H1 (cell line): ENCODE measurements around the gene EME2. TPM values are rescaled to one million over a fixed set of nuclear protein-coding genes. Genes with fewer than 3 reads are reported as not detected.
A peak's percentile ranks its signal among the peaks of the same experiment; 100 is the strongest.

Source experiments
- CTCF ChIA-PET: fragments of 300-600 bp; sonication (Branson Sonifier 250); formaldehyde crosslinking; loops from one replicate; lab custom pipeline; 2021; ENCODE audit not compliant: partially characterized antibody; lab: Charles Lee
- POLR2A ChIA-PET: fragments of 300-600 bp; sonication (Branson Sonifier 250); formaldehyde crosslinking; loops from one replicate; lab custom pipeline; 2021; ENCODE audit warnings: inconsistent platforms; ENCODE audit not compliant: partially characterized antibody; lab: Charles Lee
- DNase-seq, 2 experiments: peaks; one replicate each; pipeline versions ENCODE4 v3.0.0 to v3.0.0-alpha.2; 2010 to 2022; ENCODE audit warnings: low spot score in 2 of 2, low read depth in 1 of 2, mixed read lengths in 1 of 2
- FAIRE-seq: peaks from 2 replicates; lab custom pipeline; 2011; peaks lifted over from hg19 to GRCh38; lab: Jason Lieb, UNC
- H2AFZ ChIP-seq: 2 replicates; pipeline ENCODE4 v1.8.1; 2012; ENCODE audit warnings: low read length, inconsistent platforms
- H2AK5ac ChIP-seq: 2 replicates; pipeline ENCODE4 v1.6.1; 2013; ENCODE audit warnings: low read depth, low read length
- H2BK120ac ChIP-seq: replicated peaks from 2 replicates; pipeline ENCODE3; 2013; ENCODE audit warnings: low read depth, low read length, inconsistent platforms
- H2BK12ac ChIP-seq: 2 replicates; pipeline ENCODE4 v1.6.1; 2013; ENCODE audit warnings: low read depth, low read length
- H2BK15ac ChIP-seq: 2 replicates; pipeline ENCODE4 v1.6.1; 2013; ENCODE audit warnings: low read length
- H2BK20ac ChIP-seq: 2 replicates; pipeline ENCODE4 v1.6.1; 2013; ENCODE audit warnings: low read length
- H2BK5ac ChIP-seq: 2 replicates; pipeline ENCODE4 v1.6.1; 2013; ENCODE audit warnings: low read depth, low read length
- H3K14ac ChIP-seq: 2 replicates; pipeline ENCODE4 v1.6.1; 2013; ENCODE audit warnings: inconsistent platforms; ENCODE audit not compliant: insufficient read length
- H3K18ac ChIP-seq: 2 replicates; pipeline ENCODE4 v1.6.1; 2013; ENCODE audit warnings: low read length; ENCODE audit errors: extremely low read depth
- H3K23ac ChIP-seq: 2 replicates; pipeline ENCODE4 v1.6.1; 2013; ENCODE audit warnings: inconsistent platforms; ENCODE audit not compliant: insufficient read length
- H3K23me2 ChIP-seq: 2 replicates; pipeline ENCODE4 v1.6.1; 2013; ENCODE audit warnings: low read depth, low read length
- H3K27ac ChIP-seq: 2 replicates; pipeline ENCODE4 v1.6.1; 2011; ENCODE audit warnings: low read depth, low read length, inconsistent platforms
- H3K27me3 ChIP-seq, 4 experiments: replicated peaks in 1 of 4; 1 replicate in 1 of 4; 2 replicates in 3 of 4; pipeline versions ENCODE4 v1.6.1 to v1.8.1; 2011 to 2013; ENCODE audit warnings: low read length in 3 of 4, mild to moderate bottlenecking in 3 of 4, inconsistent platforms in 2 of 4, mixed read lengths in 2 of 4, moderate library complexity in 1 of 4; ENCODE audit not compliant: control insufficient read depth in 3 of 4, insufficient read depth in 3 of 4; ENCODE audit errors: extremely low read depth in 1 of 4
- H3K36me3 ChIP-seq, 4 experiments: 2 replicates each; pipeline versions ENCODE4 v1.6.1 to v1.8.1; 2011 to 2013; ENCODE audit warnings: mild to moderate bottlenecking in 4 of 4, low read length in 3 of 4, moderate library complexity in 2 of 4, control low read depth in 1 of 4, inconsistent platforms in 1 of 4; ENCODE audit not compliant: insufficient read depth in 4 of 4, control insufficient read depth in 2 of 4
- H3K4ac ChIP-seq: replicated peaks from 2 replicates; pipeline ENCODE3; 2013; ENCODE audit warnings: low read length, low read depth, mixed read lengths, inconsistent platforms; ENCODE audit not compliant: insufficient read length
- H3K4me1 ChIP-seq, 4 experiments: replicated peaks in 1 of 4; 1 replicate in 1 of 4; 2 replicates in 3 of 4; pipeline versions ENCODE4 v1.6.1 to v1.8.1; 2011 to 2013; ENCODE audit warnings: low read length in 3 of 4, inconsistent platforms in 2 of 4, mixed read lengths in 1 of 4; ENCODE audit not compliant: insufficient read depth in 4 of 4, control insufficient read depth in 3 of 4
- H3K4me2 ChIP-seq, 2 experiments: 2 replicates each; pipeline versions ENCODE4 v1.6.1 to v1.8.1; 2011 to 2013; ENCODE audit warnings: low read depth in 2 of 2, low read length in 2 of 2, control low read depth in 1 of 2, inconsistent platforms in 1 of 2, mild to moderate bottlenecking in 1 of 2; ENCODE audit not compliant: insufficient read depth in 1 of 2
- H3K4me3 ChIP-seq, 4 experiments: fragments of 200-600, 300-600 bp in 1 of 4; sonication (generic), shearing (Covaris generic), sonication (Bioruptor Twin) in 1 of 4; 2 replicates each; pipeline versions ENCODE4 v1.5.1 to v1.8.1; 2011 to 2016; ENCODE audit warnings: low read length in 4 of 4, low read depth in 3 of 4, control low read depth in 2 of 4, inconsistent platforms in 2 of 4, mild to moderate bottlenecking in 2 of 4, mixed read lengths in 1 of 4, moderate library complexity in 1 of 4; ENCODE audit not compliant: insufficient read depth in 2 of 4; ENCODE audit errors: extremely low read depth in 1 of 4
- H3K56ac ChIP-seq: replicated peaks from 2 replicates; pipeline ENCODE3; 2013; ENCODE audit warnings: low read depth, mild to moderate bottlenecking, mixed read lengths, low read length, inconsistent platforms; ENCODE audit not compliant: insufficient read length
- H3K79me1 ChIP-seq: 2 replicates; pipeline ENCODE4 v1.6.1; 2013; ENCODE audit warnings: low read depth, low read length, control low read depth
- H3K79me2 ChIP-seq, 2 experiments: 2 replicates each; pipeline versions ENCODE4 v1.6.1 to v1.8.1; 2012 to 2013; ENCODE audit warnings: low read length in 2 of 2, mild to moderate bottlenecking in 2 of 2, inconsistent platforms in 1 of 2; ENCODE audit not compliant: insufficient read depth in 2 of 2, control insufficient read depth in 1 of 2
- H3K9ac ChIP-seq, 4 experiments: replicated peaks in 1 of 4; 1 replicate in 1 of 4; 2 replicates in 3 of 4; pipeline versions ENCODE4 v1.6.1 to v1.8.1; 2011 to 2013; ENCODE audit warnings: low read depth in 3 of 4, low read length in 3 of 4, control low read depth in 2 of 4, mild to moderate bottlenecking in 2 of 4, moderate library complexity in 2 of 4, inconsistent platforms in 1 of 4; ENCODE audit errors: extremely low read depth in 1 of 4
- H3K9me3 ChIP-seq, 2 experiments: 2 replicates each; pipeline versions ENCODE4 v1.6.1 to v1.8.1; 2012 to 2013; ENCODE audit warnings: mild to moderate bottlenecking in 2 of 2, moderate library complexity in 2 of 2, control low read depth in 1 of 2, inconsistent platforms in 1 of 2, low read depth in 1 of 2, low read length in 1 of 2, mixed read lengths in 1 of 2; ENCODE audit not compliant: insufficient read depth in 2 of 2
- H4K20me1 ChIP-seq, 2 experiments: replicated peaks in 1 of 2; 2 replicates each; pipeline versions ENCODE3 to v1.8.1; 2011 to 2013; ENCODE audit warnings: inconsistent platforms in 2 of 2, low read length in 2 of 2, mild to moderate bottlenecking in 1 of 2; ENCODE audit not compliant: insufficient read depth in 2 of 2, control insufficient read depth in 1 of 2
- H4K5ac ChIP-seq: 2 replicates; pipeline ENCODE4 v1.6.1; 2013; ENCODE audit warnings: low read length, low read depth, mixed read lengths, inconsistent platforms; ENCODE audit not compliant: insufficient read length
- H4K8ac ChIP-seq: 2 replicates; pipeline ENCODE4 v1.8.0; 2013; ENCODE audit warnings: mild to moderate bottlenecking, moderate library complexity, low read length, inconsistent platforms; ENCODE audit not compliant: insufficient read depth; ENCODE audit errors: extremely low read depth
- H4K91ac ChIP-seq: replicated peaks from 2 replicates; pipeline ENCODE3; 2013; ENCODE audit warnings: low read length, mixed read lengths, inconsistent platforms; ENCODE audit not compliant: insufficient read length
- SP1 ChIP-seq: IDR thresholded peaks from 2 replicates; pipeline ENCODE4 v1.6.1; 2011; ENCODE audit warnings: low read depth, low read length
- WGBS, 2 experiments: shearing (Covaris generic) in 1 of 2; methylation state at CpG; one replicate each; pipeline versions ENCODE4 v1.1.6 to v1.1.7; 2013 to 2015; ENCODE audit warnings: low lambda C conversion rate in 2 of 2, mixed read lengths in 2 of 2, inconsistent platforms in 1 of 2, low coverage in 1 of 2, missing lambda C conversion rate in 1 of 2; ENCODE audit not compliant: insufficient replicate concordance in 2 of 2, insufficient coverage in 1 of 2, insufficient read length in 1 of 2; ENCODE audit errors: extremely low coverage in 1 of 2, missing lambda C conversion rate in 1 of 2; 5-methylcytosine and 5-hydroxymethylcytosine counted together
- polyA plus RNA-seq, 7 experiments: library from polyadenylated mRNA; depleted of rRNA in 3 of 7; stranded (reverse) in 5 of 7; unstranded in 2 of 7; fragments of >200 nt in 5 of 7; fragments of 200-250 nt in 2 of 7; gene quantifications; 1 replicate in 5 of 7; 2 replicates in 1 of 7; 4 replicates in 1 of 7; pipeline versions ENCODE4 v1.2.1 to v1.2.3, GENCODE V29; 2011 to 2013; ENCODE audit warnings: missing spikeins in 2 of 7, mixed read lengths in 2 of 7
- total RNA-seq: library from RNA; stranded (reverse); fragmentation: NEBNext Ultra II Directional; extraction: Animal tissue kit (Norgen Biotek cat#: 25700); gene quantifications from 2 replicates; pipeline ENCODE4 v1.2.1, GENCODE V29; 2021

EME2 gene
- total and polyA plus RNA-seq, 2 of the 8 experiments (the other 6 are each of a cell fraction or from before 2014, with no cell fraction given), result 13.1 to 19.7 TPM

DNA sequence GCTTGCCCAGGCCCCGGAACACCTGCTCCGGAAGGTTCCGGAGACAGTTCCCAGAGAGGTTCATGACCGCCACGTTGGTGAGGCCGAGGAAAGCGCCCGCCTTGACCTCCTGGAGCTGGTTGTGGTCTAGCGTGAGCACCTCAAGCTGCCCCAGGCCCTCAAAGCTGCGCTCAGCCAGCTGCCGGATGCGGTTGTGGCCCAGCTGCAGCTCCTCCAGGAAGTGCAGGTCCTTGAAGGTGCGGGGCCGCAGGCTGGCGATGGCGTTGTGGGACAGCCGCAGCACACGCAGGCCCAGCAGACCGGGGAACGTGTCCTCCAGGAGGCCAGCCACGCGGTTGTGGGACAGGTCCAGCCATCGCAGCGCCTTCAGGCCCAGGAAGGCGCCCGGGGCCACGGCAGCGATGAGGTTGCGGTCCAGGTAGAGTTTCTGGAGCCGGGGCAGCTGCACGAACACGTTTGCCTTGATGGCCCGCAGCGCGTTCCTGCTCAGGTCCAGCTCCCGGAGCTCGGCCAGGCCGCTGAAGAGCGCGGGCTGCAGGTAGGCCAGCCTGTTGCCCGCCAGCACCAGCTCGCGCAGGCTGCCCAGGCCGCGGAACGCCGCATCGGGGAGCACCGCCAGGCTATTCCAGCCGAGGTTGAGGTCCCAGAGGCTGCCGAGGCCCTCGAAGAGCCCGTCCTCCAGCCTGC lies 18.8 kb downstream of the EME2 start:
- H4K8ac ChIP-seq, result peak overlapping the region; percentile 25; the same call in 1 of the 2 replicates
- H2BK12ac ChIP-seq, result no peak overlapping the region
- CTCF ChIA-PET, result interaction anchor here (0.8 to 1.3 kb wide), 4 partner anchors 9 to 67 kb away, joined by 3 to 5 read pairs (median 3); partner anchors contain the start of genes NUBP2 and SPSB3
- DNase-seq (no peak), FAIRE-seq (no peak)
- no peak overlapping the region for H2AFZ ChIP-seq
- H3K56ac ChIP-seq, result no peak overlapping the region
- no peak overlapping the region for H3K27ac ChIP-seq
- peaks cover 2% of the 10 kb centered on the region for H3K79me1 ChIP-seq
- no peaks in the 10 kb centered on the region for H3K27me3 ChIP-seq
- POLR2A ChIA-PET, result interaction anchor here (0.6 to 4.2 kb wide), 7 partner anchors 9 to 113 kb away, joined by 3 to 26 read pairs (median 3); partner anchors contain the start of genes EME2, JPT2, MRPS34 and NME3
- H3K4ac ChIP-seq, result no peak overlapping the region
- H3K18ac ChIP-seq, result no peak overlapping the region
- no peak overlapping the region for H4K5ac ChIP-seq
- no peak overlapping the region for H2BK120ac ChIP-seq
- H3K4me2 ChIP-seq, result no peak overlapping the region
- peaks cover 0 to 42% (median 2%) of the 10 kb centered on the region in 4 experiments; a peak in 4 of 8 replicates for H3K36me3 ChIP-seq
- no peak overlapping the region for H3K9ac ChIP-seq
- no peak for TF ChIP-seq SP1
- peaks cover 6 to 7% of the 10 kb centered on the region in 2 experiments for H4K20me1 ChIP-seq
- no peaks in the 10 kb centered on the region for H3K23me2 ChIP-seq
- 90% methylated on average over 48 of the region's 53 CpGs; no CpG with 5 or more reads in 1 of the 2 experiments for WGBS, 2 experiments
- H2BK20ac ChIP-seq, result no peak overlapping the region
- no peak overlapping the region for H4K91ac ChIP-seq
- no peaks in the 10 kb centered on the region; a peak in 1 of 4 replicates for H3K9me3 ChIP-seq
- peaks cover 0 to 4% of the 10 kb centered on the region in 2 experiments; a peak in 2 of 4 replicates for H3K79me2 ChIP-seq
- H3K4me1 ChIP-seq, result no peaks in the 10 kb centered on the region
- no peak overlapping the region for H3K14ac ChIP-seq
- no peak overlapping the region for H3K4me3 ChIP-seq
- no peak overlapping the region for H2BK15ac ChIP-seq
- H2BK5ac ChIP-seq, result no peak overlapping the region
- H3K23ac ChIP-seq, result no peak overlapping the region
- H2AK5ac ChIP-seq, result no peak overlapping the region
